IPS-18c (cell line): ENCODE results near the gene HSPH1.
"Not testable (repeated sequence)": the region's sequence is repeated elsewhere in the genome, so short reads cannot be mapped to it uniquely, and the experiment has no call there.

Experiments used
- H3K4me3 ChIP-seq: 2 replicates; pipeline ENCODE4 v1.7.0; 2013; ENCODE audit warnings: low read depth, mild to moderate bottlenecking, low read length, moderate library complexity; ENCODE audit not compliant: insufficient read depth
- H3K9me3 ChIP-seq: one replicate; pipeline ENCODE4 v1.6.1; 2013; ENCODE audit warnings: mild to moderate bottlenecking, low read length, moderate library complexity; ENCODE audit not compliant: control insufficient read depth, insufficient read depth

The HSPH1 gene

DNA sequence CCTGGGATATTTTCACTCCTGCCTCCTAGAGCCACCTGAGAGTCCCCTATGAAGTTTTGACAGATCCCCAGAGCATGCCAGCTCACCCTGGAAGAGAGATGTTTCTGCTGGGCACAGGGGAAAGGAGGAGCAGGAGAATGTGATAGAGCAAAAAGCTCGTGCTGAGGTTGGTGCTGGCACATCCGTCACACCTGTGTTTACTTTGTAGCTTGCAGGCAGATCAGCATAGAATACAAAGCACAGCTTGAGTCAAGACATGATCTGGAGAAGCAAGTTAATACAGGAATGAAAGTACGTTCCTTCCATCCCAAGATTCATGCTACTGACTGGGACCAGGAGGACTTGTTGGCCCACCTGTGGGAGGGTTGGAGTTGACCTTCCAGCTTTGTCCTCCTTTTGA lies 46.1 kb downstream of the HSPH1 start:
- Histone ChIP-seq H3K4me3 (no peak overlapping the region), H3K9me3 (no peaks in the 10 kb centered on the region)

DNA sequence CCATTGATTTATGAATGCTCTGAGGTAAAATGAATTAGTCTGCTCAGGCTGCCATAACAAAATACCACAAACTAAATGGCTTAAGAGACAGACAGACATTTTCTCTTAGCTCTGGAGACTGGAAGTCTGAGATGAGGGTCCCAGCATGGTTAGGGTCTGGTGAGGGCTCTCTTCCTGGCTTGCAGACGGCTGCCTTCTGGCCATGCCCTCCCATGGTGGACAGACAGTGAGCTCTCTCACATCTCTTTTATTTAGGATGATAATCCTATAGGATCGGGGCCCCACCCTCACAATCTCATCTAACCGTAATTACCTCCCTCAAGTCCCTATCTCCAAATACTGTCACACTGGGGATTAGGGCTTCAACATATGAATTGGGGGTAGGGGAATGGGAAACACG lies 47.1 kb downstream of the HSPH1 start:
- no peaks in the 10 kb centered on the region for H3K9me3 ChIP-seq
- no peak overlapping the region for H3K4me3 ChIP-seq

DNA sequence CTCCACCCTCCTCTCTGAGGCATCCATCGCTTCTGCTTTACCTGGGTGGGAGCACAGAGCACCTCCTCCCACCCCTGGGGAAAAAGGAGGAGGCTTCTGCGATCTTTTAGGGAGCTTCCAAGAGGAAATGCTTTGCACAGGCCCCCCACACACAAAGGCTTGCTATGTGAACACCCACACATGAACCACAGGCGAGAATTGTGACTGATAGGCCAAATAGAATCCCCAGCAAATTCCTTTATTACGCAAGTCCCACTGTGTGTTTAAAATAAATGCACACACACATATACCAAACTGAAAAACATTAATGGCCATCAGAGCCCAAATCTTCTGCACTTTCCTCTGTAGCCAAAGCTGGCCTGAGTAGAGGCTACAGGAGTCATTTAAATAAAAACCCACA lies 50.6 kb downstream of the HSPH1 start:
- Histone ChIP-seq H3K9me3 (no peaks in the 10 kb centered on the region), H3K4me3 (no peak overlapping the region)

DNA sequence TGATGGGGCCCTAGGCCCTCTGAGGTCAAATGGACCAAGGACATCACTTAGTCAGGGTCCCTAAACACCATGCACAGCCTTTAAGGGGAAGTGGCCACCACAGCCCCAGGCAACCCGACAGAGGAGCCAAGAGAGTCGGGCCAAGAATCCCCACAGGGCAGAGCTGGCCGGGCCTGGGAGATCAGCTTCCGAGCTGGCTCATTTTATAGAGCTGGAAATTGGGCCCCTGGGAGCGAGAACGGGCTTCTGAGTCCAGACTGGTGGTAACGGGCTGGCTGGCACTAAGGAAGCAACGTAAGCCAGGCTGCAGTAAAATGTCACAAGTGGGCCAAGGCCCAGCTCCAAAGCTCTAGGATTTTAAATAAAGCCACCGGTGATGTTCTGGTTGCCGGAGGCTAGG lies 51.1 kb downstream of the HSPH1 start:
- Histone ChIP-seq H3K9me3 (no peaks in the 10 kb centered on the region), H3K4me3 (no peak overlapping the region)

DNA sequence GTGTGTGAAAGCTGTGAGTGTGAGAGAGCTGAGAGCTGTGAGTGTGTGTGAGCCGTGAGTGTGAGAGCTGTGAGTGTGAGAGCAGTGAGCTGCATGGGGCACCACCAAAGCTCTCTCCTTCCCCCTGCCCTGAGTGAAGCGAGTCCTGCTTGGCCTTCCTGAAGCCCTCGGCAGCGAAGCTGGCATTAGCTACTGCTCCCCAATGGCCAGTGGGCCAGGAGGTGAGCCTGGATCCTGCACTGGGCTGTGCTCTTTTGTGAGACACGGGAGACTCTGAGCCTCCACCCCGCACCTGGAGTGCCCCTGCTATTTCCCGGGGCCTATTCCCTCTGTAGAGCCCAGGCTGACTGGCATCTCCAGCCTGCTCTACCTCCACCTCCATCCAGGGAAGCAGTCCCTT lies 51.5 kb downstream of the HSPH1 start:
- no peaks in the 10 kb centered on the region for H3K9me3 ChIP-seq
- H3K4me3 ChIP-seq = no peak overlapping the region

DNA sequence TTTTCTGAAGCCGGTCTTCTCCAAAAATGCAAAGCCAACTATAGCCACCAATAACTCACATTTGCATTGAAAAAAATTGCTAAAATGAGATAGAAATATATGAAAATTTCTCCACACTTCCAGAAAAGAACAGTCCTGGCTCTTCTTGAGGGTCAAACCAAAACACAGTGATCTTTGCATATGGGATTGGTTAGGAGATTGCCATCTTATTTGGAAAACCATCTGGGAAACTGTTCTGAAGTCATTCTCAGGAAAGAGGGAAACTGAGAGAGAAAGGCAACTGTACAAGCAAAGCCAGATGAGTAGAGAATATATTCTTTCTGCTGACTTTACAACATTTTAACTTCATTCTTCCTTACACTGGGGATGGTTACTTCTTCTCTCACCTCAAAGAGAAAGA lies 54.6 kb downstream of the HSPH1 start:
- no peaks in the 10 kb centered on the region for H3K9me3 ChIP-seq
- H3K4me3 ChIP-seq = no peak overlapping the region

DNA sequence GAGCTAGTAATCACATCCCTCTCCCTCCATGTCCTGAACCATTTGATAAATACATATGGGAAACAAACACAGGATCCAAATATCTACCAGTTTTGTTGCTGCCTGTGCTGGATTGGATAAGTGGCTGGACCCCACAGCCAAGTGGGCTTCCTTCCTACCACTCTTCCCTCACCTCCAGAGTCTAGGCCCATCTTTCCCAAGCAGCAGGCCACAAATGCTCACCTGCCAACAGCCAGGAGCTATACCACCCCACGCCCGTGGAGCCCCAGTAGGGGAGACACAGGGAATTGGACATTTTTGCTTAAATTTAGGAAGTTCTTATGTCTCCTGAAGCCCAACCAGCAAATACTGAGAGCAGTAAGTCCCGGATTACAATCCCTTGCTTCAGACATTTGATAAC lies 55.8 kb downstream of the HSPH1 start:
- no peak overlapping the region for H3K4me3 ChIP-seq
- H3K9me3 ChIP-seq = no peaks in the 10 kb centered on the region

DNA sequence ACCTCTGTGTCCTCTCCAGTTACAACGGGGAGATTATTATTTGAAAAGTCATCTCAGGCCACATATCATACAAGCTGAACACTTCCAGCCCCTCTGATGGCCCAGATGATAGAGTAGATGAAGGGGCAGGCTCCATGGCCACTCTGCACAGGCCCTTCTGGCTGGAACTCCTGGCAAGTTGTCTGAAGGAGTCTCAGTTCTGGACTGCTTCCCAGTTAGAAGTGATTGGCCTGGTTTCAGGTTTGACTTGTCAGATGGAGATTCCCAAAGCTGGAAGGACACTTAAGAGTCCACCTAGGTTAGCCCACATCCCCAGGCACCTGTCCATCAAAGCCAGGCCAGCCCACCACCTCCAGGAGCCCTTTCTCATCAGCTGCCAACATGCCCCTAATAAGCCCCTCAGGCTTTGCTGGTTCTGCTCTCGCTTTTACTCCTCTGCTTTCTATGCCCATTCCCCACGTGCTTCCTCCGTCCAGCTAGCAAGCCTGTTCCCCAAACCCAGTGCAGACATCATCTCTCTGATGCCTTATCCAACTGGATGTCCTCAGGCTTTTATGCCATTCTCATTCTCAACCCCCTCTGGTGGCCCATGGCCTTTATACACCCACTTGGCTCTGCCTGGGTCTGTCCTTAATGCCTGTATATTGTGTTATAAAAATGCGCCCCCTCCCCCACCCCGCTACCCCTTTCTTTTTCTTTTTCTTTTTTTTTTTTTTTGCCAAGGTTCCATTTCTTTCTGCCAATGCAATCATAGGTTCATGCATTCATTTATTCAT lies 56.5 kb downstream of the HSPH1 start:
- Histone ChIP-seq H3K9me3 (no peaks in the 10 kb centered on the region), H3K4me3 (no peak overlapping the region)

DNA sequence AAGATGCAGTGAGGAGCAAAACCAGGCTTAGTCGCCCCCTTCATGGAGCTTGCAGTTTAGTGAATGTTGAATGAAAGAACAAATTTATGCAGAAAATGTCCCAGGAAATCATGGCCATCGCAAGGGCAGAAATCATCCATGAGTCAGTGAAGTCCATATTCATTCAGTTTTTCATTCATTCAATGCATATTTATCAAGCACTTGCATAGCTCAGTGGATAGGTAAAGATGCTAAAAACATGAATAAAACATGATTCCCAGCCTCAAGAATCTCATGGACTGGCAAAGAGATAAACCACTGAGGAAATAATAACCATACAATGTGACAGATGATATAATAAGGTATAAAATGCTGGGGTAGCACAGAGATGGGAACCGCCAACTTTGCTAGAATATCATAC lies 58.8 kb downstream of the HSPH1 start:
- Histone ChIP-seq H3K4me3 (no peak overlapping the region), H3K9me3 (no peaks in the 10 kb centered on the region)

DNA sequence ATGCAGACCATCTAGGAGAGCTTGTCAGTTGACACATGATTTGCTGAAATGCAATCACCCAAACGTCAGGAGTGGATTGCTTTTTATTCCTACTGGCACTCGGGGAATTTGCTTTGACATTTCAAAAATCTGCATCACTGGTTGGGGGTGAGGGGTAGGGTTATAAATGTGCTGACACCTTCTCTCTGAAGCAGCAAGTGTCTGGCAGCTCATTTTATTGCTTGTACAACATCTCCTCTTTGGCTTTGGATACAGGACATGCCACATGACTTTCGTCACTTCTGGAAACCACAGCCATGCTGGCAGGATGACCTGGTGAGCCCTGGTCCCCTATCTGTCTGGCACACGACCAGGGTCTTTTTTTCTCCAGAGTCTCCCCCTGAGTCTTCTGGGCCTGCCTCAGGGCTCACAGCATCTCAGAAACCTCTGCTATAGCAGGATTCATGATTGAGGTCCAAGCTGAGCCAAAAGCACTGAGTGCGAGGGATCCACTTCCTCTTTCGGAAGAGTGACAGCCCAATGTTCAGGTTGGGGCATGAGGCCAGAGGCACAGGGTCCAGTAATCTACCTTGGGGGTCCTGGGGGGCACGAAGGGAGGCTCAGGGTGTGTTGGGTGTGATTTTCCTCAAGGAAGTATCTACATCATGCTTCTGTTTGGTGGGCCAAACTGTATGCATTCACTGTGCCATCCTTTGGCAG lies 60.1 kb downstream of the HSPH1 start:
- Histone ChIP-seq H3K4me3 (no peak overlapping the region), H3K9me3 (no peaks in the 10 kb centered on the region)

DNA sequence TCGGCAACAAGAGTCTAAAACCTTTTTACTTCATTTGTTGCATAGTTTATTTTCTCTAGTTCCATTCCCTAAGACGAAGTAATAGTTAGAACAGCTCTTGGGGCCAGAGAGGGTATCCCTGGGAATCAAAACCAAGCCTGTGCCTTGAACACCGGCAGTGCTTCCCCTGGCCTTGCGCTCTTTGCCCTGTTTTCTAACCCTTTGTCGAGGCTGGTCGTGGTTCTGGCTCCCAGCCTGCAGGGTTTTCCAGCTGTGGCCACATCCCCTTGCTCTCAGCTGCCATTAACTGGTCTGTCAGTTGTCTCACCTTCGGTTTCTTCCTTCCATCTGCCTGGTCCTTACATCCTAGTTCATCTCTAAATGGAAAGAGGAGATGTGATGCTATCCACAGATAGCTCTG lies 61.0 kb downstream of the HSPH1 start:
- Histone ChIP-seq H3K4me3 (no peak overlapping the region), H3K9me3 (no peaks in the 10 kb centered on the region)

DNA sequence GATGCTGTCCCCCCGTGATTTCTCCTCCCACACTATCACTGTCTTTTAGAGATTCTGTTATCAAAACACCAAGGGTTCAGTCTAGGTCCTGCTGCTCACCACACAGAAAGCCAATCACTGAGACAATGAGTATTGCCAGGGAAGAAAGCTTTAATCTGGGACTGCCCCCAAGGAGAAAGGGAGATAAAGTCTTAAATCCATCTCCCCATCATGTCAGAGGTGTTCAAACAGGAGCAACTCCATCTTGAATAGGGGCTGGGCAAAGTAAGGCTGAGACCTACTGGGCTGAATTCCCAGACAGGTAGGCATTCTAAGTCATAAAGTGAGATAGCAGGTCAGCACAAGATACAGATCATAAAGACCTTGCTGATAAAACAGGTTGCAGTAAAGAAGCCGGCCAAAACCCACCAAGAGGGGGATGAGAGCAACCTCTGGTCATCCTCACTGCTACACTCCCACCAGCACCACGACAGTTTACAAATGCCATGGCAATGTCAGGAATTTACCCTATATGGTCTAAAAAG lies 63.7 kb downstream of the HSPH1 start:
- not testable (repeated sequence) for H3K4me3 ChIP-seq, H3K9me3 ChIP-seq

DNA sequence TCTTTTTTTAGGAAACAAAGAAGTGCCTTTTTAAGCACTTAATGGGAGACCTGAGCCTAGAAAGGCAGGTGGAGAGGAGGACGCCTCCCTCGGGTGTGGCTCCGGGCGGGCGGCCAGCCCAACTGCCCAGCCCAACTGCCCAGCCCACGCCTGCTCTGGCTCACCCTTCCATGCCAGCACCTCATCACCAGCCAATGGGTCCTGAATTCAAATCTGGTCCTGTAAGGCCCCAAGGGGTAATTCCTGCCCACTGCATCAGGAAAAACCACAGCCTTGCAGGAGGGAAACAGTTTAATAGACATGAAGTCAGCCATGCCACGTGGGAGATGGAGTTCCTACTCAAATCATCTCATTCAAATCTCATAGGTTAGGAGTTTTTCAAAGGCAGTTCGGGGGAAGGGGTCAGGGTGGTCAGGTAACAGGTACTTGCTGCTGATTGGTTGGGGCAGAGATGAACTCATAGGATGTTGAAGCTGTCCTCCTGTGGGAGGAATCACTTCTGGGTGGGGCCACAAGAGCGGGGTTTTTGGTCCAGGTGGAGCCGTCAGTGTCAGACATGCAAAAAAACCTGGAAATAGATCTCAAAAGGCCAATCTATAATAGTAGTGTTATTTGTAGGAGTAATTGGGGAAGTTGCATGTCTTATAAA lies 64.9 kb downstream of the HSPH1 start:
- no peak overlapping the region for H3K4me3 ChIP-seq
- H3K9me3 ChIP-seq = no peaks in the 10 kb centered on the region

DNA sequence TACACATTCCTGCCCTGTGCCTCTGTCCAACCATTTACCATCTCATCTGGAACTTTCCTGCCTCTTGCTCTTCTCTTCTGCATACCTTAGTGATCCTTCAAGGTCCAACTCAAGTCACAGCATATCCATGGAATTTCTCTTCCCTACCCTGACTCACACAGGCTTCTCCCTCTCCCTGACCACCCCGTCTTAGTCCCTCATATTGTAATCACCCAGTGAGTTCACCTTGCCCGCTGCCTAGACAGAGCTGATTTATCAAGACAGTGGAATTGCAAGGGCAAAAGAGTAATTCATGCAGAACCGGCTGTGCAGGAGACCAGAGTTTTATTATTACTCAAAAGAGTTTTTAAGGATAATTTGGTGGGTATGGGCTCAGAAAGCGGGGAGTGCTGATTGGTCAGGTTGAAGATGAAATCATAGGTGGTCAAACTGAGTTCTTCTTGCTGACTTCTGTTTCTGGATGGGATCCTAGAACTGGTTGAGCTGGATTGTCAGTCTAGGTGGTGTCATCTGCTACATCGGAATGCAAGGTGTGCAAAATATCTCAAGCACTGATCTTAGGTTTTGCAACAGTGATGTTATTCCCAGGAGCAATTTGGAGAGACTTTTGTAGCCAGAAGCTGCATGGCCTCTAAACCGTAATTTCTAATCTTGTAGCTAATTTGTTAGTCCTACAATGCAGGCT lies 67.2 kb downstream of the HSPH1 start:
- Histone ChIP-seq H3K9me3 (no peaks in the 10 kb centered on the region), H3K4me3 (no peak overlapping the region)

DNA sequence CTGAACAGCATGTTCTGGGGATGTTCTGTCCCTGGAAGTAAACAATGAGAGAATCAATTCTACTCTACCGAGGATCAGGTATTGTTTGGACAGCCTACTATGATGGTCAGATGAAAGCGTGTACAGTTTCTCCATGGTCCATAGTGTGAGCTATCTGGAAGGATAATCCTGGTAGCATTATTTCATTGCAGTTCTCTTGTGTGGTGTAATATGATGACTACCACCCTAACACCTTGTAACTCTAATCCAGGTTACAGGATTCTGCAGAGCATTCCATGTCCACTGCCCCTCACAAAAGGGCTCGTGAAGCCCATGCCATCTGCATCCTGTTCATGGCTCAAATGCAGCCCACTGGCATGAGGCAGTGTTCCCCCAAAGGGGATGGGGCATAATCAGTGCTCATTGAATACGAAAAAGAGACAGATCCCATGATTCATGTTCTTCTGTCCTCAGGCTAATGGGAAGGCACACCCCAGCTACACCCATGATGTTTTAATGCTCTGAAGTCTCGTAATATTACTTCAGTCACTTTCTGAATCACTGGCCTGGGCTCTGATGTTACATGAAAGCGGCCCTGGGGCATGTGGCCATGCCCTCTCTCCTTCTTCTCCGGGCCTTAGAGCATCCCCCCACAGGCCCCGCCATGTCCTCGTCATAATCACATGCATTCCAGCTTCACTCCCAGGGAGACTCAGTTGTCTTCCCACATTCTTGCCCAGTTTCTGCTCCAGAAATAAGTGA lies 68.4 kb downstream of the HSPH1 start:
- Histone ChIP-seq H3K9me3 (no peaks in the 10 kb centered on the region), H3K4me3 (no peak overlapping the region)

DNA sequence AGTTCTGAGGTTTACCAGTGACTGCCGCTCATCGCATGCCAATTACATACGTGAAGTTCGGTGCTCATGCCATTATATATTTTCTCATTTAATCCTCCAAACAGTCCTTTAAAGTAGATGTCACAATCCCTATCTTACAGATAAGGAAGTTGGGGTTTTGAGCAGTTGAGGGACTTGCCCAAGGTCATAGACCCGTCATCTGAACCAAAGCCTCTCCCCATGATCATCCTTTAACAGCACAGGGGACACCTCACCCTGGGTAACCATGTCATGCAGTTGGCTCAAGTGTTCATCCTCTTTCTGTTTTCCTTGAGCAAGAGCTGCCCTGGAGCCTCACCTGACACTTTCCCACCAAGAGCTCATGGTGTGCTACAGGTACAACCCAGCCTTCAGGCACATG lies 69.1 kb downstream of the HSPH1 start:
- Histone ChIP-seq H3K4me3 (no peak overlapping the region), H3K9me3 (no peaks in the 10 kb centered on the region)
